Progenitor cell of endocrine pancreas (in vitro differentiated cells): ENCODE results near the gene PPP2R3B. TPM values are rescaled to one million over a fixed set of nuclear protein-coding genes. Genes with fewer than 3 reads are reported as not detected.
"Not testable (repeated sequence)": the region's sequence is repeated elsewhere in the genome, so short reads cannot be mapped to it uniquely, and the experiment has no call there.

Source experiments
- DNase-seq: peaks from one replicate; pipeline ENCODE4 v3.0.0; 2021; ENCODE audit warnings: low spot score; ENCODE audit not compliant: unreplicated experiment
- H3K27ac Mint-ChIP-seq: 2 replicates; pipeline ENCODE4 v1.8.0; 2021; ENCODE audit warnings: mild to moderate bottlenecking, moderate library complexity, mixed read lengths
- H3K27me3 Mint-ChIP-seq: 2 replicates; pipeline ENCODE4 v1.8.0; 2021; ENCODE audit warnings: mixed read lengths
- H3K36me3 Mint-ChIP-seq: 2 replicates; pipeline ENCODE4 v1.8.0; 2022; ENCODE audit warnings: mixed read lengths; ENCODE audit not compliant: insufficient read depth
- H3K4me1 Mint-ChIP-seq: 2 replicates; pipeline ENCODE4 v1.8.0; 2021; ENCODE audit warnings: low read depth, mixed read lengths
- H3K4me3 Mint-ChIP-seq: 2 replicates; pipeline ENCODE4 v1.8.0; 2021; ENCODE audit warnings: low read depth, mild to moderate bottlenecking, moderate library complexity, mixed read lengths
- H3K9me3 Mint-ChIP-seq: 2 replicates; pipeline ENCODE4 v1.8.0; 2021; ENCODE audit warnings: low read depth, mixed read lengths
- total RNA-seq: library from RNA; stranded (reverse); gene quantifications from 2 replicates; pipeline ENCODE4 v1.2.1, GENCODE V29; 2021
- TF ChIP-seq, protein P1 (sequence below): fragments of 200-600 bp; sonication (generic); IDR thresholded peaks from one replicate; pipeline ENCODE4 v1.5.0; 2021; ENCODE audit warnings: antibody characterized with exemption, mild to moderate bottlenecking; ENCODE audit not compliant: unreplicated experiment

PPP2R3B gene
- total RNA-seq, 1 donor from 2014 or later: 72.6 TPM

DNA sequence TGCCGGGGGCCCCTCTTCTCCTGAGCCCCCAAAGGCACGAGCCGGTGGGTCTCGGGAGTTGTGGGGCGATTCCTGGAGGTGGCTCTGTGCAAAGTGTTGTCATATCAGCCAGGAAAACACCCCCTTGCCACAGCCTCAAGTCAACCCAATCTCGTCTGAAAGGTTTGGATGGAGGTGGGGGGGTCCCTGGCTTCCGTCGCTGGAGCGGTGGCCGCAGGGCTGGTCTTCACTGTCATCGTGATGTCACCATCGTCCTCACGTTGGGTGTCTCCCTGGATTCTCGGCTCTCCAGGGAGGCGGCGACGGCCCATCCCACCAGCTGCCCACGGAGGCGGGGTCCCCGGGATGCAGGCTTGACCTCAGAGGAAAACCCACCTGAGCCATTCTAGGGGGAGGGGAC, 38.3 kb upstream of the PPP2R3B start:
- Mint-ChIP-seq H3K4me3 (no peak overlapping the region), H3K27me3 (peaks cover 21% of the 10 kb centered on the region), H3K27ac (no peak overlapping the region), H3K36me3 (no peaks in the 10 kb centered on the region), H3K4me1 (peaks cover 2% of the 10 kb centered on the region), H3K9me3 (no peaks in the 10 kb centered on the region)
- DNase-seq: no peak
- TF ChIP-seq, protein P1, sequence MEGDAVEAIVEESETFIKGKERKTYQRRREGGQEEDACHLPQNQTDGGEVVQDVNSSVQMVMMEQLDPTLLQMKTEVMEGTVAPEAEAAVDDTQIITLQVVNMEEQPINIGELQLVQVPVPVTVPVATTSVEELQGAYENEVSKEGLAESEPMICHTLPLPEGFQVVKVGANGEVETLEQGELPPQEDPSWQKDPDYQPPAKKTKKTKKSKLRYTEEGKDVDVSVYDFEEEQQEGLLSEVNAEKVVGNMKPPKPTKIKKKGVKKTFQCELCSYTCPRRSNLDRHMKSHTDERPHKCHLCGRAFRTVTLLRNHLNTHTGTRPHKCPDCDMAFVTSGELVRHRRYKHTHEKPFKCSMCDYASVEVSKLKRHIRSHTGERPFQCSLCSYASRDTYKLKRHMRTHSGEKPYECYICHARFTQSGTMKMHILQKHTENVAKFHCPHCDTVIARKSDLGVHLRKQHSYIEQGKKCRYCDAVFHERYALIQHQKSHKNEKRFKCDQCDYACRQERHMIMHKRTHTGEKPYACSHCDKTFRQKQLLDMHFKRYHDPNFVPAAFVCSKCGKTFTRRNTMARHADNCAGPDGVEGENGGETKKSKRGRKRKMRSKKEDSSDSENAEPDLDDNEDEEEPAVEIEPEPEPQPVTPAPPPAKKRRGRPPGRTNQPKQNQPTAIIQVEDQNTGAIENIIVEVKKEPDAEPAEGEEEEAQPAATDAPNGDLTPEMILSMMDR: no peak

DNA sequence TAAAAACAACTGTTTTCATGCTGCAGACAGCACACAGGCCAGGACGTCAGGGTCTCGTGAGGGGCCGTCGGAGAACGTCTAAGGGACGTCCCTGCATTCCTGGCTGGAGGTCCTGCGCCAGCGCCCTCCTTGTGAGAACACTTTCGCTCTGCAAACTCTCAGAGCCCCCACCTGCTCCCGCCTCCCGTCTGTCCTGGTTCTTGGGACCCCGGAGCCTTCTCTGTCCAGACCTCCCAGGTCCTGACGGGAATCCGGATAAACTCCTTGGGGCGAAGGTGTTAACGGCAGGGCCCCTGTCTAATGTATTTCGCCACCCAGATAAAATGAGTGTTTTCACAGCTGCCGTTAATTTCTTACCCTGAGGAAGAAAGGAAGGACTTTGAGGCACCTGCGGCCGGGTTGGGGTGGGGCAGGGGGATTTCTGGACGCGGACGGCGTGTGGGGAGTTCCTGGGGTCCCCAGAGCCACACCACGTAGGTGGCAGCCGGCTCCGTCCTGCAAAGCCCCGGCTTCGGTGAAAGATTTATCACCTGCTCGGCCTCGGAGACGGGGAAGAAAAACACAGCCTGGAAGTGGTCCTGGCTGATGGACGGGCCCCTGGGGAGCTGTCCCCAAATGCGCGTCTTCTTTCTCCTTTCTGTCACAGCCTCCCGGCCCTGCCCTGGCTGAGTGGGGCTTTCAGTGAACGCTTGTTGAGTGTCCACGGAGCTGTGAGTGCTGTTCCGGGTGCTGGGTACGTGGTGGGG, 35.1 kb upstream of the PPP2R3B start:
- no peaks in the 10 kb centered on the region for H3K9me3 Mint-ChIP-seq
- H3K4me1 Mint-ChIP-seq: no peaks in the 10 kb centered on the region
- TF ChIP-seq, protein P1: no peak
- no peaks in the 10 kb centered on the region for H3K36me3 Mint-ChIP-seq
- H3K27me3 Mint-ChIP-seq: peaks cover 5% of the 10 kb centered on the region
- no peak overlapping the region for H3K27ac Mint-ChIP-seq
- no peak overlapping the region for H3K4me3 Mint-ChIP-seq
- DNase-seq: no peak

DNA sequence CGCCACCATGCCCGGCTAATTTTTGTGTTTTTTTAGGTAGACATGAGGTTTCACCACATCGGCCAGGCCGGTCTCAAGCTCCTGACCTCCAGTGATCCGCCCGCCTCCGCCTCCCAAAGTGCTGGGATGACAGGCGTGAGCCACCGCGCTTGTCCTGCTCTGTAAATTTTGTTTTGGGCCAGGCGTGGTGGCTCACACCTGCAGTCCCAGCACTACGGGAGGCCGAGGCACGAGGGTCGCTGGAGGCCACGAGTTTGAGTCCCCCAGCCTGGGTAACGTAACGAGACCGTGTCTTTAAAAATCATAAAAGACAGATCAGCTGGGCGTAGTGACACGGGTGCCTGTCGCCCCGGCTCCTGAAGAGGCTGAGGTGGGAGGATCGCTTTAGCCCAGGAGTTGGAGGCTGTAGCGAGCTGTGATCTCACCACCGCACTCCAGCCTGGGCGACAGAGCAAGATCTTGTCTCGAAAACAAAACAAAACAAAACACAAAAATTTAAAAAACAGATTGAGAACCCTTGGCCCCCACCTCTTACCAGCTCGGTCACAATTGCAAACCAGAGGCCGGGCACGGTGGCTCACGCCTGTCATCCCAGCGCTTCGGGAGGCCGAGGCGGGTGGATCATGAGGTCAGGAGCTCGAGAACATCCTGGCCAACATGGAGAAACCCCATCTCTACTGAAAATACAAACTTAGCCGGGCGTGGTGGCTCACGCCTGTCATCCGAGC, 34.0 kb upstream of the PPP2R3B start:
- DNase-seq: no peak
- no peaks in the 10 kb centered on the region for H3K9me3 Mint-ChIP-seq
- no peaks in the 10 kb centered on the region for H3K27me3 Mint-ChIP-seq
- TF ChIP-seq, protein P1: no peak
- no peak overlapping the region for H3K27ac Mint-ChIP-seq
- no peaks in the 10 kb centered on the region for H3K4me1 Mint-ChIP-seq
- H3K36me3 Mint-ChIP-seq: no peaks in the 10 kb centered on the region
- no peak overlapping the region for H3K4me3 Mint-ChIP-seq

DNA sequence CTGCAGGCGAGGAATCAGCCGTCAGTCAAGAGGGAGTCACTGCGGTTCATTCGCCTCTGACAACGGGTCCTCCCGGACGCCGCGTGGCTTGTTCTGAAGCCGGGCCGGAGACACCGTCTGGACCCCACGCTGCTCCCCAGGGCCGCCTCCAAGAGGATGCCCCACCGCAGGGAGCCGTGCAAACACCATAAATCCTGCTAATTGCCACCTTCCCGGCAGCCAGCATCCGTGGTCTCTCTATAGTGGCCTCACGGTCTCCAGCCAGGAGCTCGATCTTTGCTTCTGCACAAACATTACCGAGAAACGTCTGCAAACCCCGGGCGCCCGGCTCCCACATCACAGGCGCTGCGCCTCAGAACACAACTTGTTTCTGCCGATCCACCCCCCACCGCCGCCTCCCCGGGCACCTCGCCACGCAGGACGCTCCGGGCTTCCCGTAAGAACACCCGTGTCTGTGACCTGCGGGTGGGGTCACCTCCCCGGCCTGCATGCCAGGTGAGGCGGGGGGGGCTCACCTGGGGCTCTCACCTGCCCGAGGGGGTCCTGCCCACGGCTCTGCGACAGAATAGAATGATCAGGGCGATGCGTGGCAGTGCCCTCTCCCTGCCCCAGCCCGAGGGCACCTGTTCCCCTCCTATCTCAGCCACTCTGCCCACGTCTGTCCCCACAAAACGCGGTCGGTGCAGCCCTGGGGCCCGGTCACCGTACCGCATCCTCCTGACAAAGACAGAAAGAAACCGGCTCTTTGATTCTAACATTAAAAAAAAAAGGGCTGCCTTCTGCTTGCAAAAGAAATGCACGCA, 32.4 kb upstream of the PPP2R3B start:
- Mint-ChIP-seq H3K27ac (no peak overlapping the region), H3K36me3 (no peaks in the 10 kb centered on the region), H3K4me1 (no peaks in the 10 kb centered on the region), H3K9me3 (no peaks in the 10 kb centered on the region), H3K4me3 (no peak overlapping the region), H3K27me3 (no peaks in the 10 kb centered on the region)
- TF ChIP-seq, protein P1: no peak
- no peak for DNase-seq

DNA sequence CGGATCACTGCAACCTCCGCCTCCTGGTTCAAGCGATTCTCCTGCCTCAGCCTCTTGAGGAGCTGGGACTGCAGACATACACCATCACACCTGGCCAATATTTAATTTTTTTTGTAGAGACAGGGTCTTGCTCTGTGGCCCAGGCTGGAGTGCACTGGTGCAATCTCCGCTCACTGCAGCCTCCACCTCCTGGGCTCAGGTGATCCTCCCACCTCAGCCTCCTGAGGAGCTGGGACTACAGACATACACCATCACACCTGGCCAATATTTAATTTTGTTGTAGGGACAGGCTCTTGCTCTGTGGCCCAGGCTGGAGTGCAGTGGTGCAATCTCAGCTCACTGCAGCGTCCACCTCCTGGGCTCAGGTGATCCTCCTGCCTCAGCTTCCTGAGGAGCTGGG, 28.8 kb upstream of the PPP2R3B start:
- H3K4me3 Mint-ChIP-seq, H3K27ac Mint-ChIP-seq, H3K9me3 Mint-ChIP-seq, DNase-seq, H3K36me3 Mint-ChIP-seq, H3K4me1 Mint-ChIP-seq: not testable (repeated sequence)
- peaks cover 14% of the 10 kb centered on the region for H3K27me3 Mint-ChIP-seq
